B cell (primary cell): Measurements from ENCODE around the gene TCF12. TPM values are rescaled to one million over a fixed set of nuclear protein-coding genes. Genes with fewer than 3 reads are reported as not detected.

Experiments
- ATAC-seq: fragments of 200-7000 bp; cut with Tn5 transposase; one replicate; pipeline ENCODE4 v1.10.0; 2021; ENCODE audit warnings: low read depth, mild to moderate bottlenecking, moderate number of reproducible peaks, moderate library complexity
- CTCF ChIA-PET: fragments of 350-600 bp; sonication (Branson Sonifier 250); formaldehyde crosslinking; loops from one replicate; lab custom pipeline; 2021; ENCODE audit warnings: antibody characterized with exemption, inconsistent platforms; lab: Charles Lee
- POLR2A ChIA-PET: fragments of 350-600 bp; sonication (Branson Sonifier 250); formaldehyde crosslinking; loops from one replicate; lab custom pipeline; 2021; ENCODE audit warnings: antibody characterized with exemption; lab: Charles Lee
- DNase-seq: peaks from one replicate; pipeline ENCODE4 v3.0.0; 2013
- H2AFZ ChIP-seq: 2 replicates; pipeline ENCODE4 v1.6.1; 2012; ENCODE audit warnings: mild to moderate bottlenecking, low read depth, low read length; ENCODE audit not compliant: insufficient read depth, poor library complexity, severe bottlenecking
- H3K27ac ChIP-seq, 2 donors: 1 replicate in 1 of 2; 2 replicates in 1 of 2; pipeline ENCODE4 v1.5.1; 2012 to 2013; ENCODE audit warnings: low read length in 2 of 2, mild to moderate bottlenecking in 2 of 2, moderate library complexity in 1 of 2
- H3K27me3 ChIP-seq, 4 experiments: fragments of 200-600 bp in 1 of 4; sonication (generic) in 1 of 4; replicated peaks in 1 of 4; 1 replicate in 2 of 4; 2 replicates in 2 of 4; pipeline versions ENCODE4 v1.6.1 to v1.7.0; 2013 to 2016; ENCODE audit warnings: low read length in 3 of 4, mild to moderate bottlenecking in 2 of 4, mixed read lengths in 1 of 4, moderate library complexity in 1 of 4; ENCODE audit not compliant: insufficient read depth in 4 of 4, control insufficient read depth in 3 of 4; ENCODE audit errors: control extremely low read depth in 1 of 4
- H3K36me3 ChIP-seq, 2 experiments: replicated peaks in 1 of 2; 1 replicate in 1 of 2; 2 replicates in 1 of 2; pipeline versions ENCODE4 v1.6.1 to v1.7.1; 2013; ENCODE audit warnings: low read length in 1 of 2; ENCODE audit not compliant: insufficient read depth in 2 of 2, control insufficient read depth in 1 of 2; ENCODE audit errors: control extremely low read depth in 1 of 2, extremely low read depth in 1 of 2
- H3K4me1 ChIP-seq, 2 donors: fragments of 200-600 bp in 1 of 2; sonication (generic) in 1 of 2; 1 replicate in 1 of 2; 2 replicates in 1 of 2; pipeline versions ENCODE4 v1.5.1 to v1.6.1; 2013 to 2017; ENCODE audit warnings: low read length in 2 of 2; ENCODE audit not compliant: control insufficient read depth in 2 of 2, insufficient read depth in 2 of 2
- H3K4me2 ChIP-seq: replicated peaks from 2 replicates; pipeline ENCODE3; 2012; ENCODE audit warnings: mild to moderate bottlenecking, low read depth, low read length; ENCODE audit not compliant: poor library complexity, severe bottlenecking
- H3K4me3 ChIP-seq, 5 experiments: fragments of 200-600 bp in 1 of 5; sonication (generic) in 1 of 5; 1 replicate in 3 of 5; 2 replicates in 2 of 5; pipeline versions ENCODE4 v1.5.1 to v1.7.0; 2011 to 2016; ENCODE audit warnings: low read length in 4 of 5, mild to moderate bottlenecking in 4 of 5, low read depth in 2 of 5, control low read depth in 1 of 5, moderate library complexity in 1 of 5; ENCODE audit not compliant: insufficient read depth in 1 of 5; ENCODE audit errors: control extremely low read depth in 1 of 5, extremely low read depth in 1 of 5
- H3K79me2 ChIP-seq: fragments of 200-600 bp; sonication (generic); one replicate; pipeline ENCODE4 v1.6.0; 2016; ENCODE audit warnings: low read length; ENCODE audit not compliant: control insufficient read depth, insufficient read depth
- H3K9ac ChIP-seq: fragments of 200-600 bp; sonication (generic); 2 replicates; pipeline ENCODE4 v1.6.1; 2017; ENCODE audit warnings: mild to moderate bottlenecking, low read length, moderate library complexity
- H3K9me3 ChIP-seq, 3 donors: one replicate each; pipeline versions ENCODE4 v1.6.1 to v1.7.1; 2013; ENCODE audit warnings: low read length in 2 of 3; ENCODE audit not compliant: control insufficient read depth in 2 of 3, insufficient read depth in 1 of 3; ENCODE audit errors: control extremely low read depth in 1 of 3
- H4K20me1 ChIP-seq: 2 replicates; pipeline ENCODE4 v1.6.0; 2012; ENCODE audit warnings: mild to moderate bottlenecking, low read length; ENCODE audit not compliant: insufficient read depth, control insufficient read depth, poor library complexity, severe bottlenecking
- H3K27ac Mint-ChIP-seq: one replicate; pipeline ENCODE4 v1.8.0; 2021; ENCODE audit warnings: mixed read lengths
- H3K27me3 Mint-ChIP-seq: one replicate; pipeline ENCODE4 v1.8.0; 2021; ENCODE audit warnings: mixed read lengths
- H3K4me1 Mint-ChIP-seq: one replicate; pipeline ENCODE4 v1.8.0; 2021; ENCODE audit warnings: mixed read lengths
- H3K4me3 Mint-ChIP-seq: one replicate; pipeline ENCODE4 v1.8.0; 2021; ENCODE audit warnings: mixed read lengths
- H3K9me3 Mint-ChIP-seq: one replicate; pipeline ENCODE4 v1.8.0; 2022; ENCODE audit warnings: mixed read lengths; ENCODE audit not compliant: insufficient read depth
- EZH2 ChIP-seq: IDR thresholded peaks from 2 replicates; pipeline ENCODE4 v1.6.1; 2012; ENCODE audit warnings: borderline replicate concordance, low read depth, mild to moderate bottlenecking, moderate library complexity, low read length; ENCODE audit not compliant: insufficient read depth, poor library complexity, severe bottlenecking
- WGBS: methylation state at CpG from one replicate; pipeline ENCODE4 v1.1.5; 2013; ENCODE audit warnings: missing lambda C conversion rate; ENCODE audit not compliant: insufficient coverage; 5-methylcytosine and 5-hydroxymethylcytosine counted together
- intact Hi-C: fragments of 100-400 bp; cut with micrococcal nuclease; formaldehyde crosslinking; loops from one replicate; pipeline ENCODE4 v1.10.0; 2022
- polyA plus RNA-seq: library from polyadenylated mRNA; depleted of rRNA; stranded (reverse); fragments of >200 nt; gene quantifications from 2 replicates; pipeline ENCODE4 v1.2.3, GENCODE V29; 2012
- total RNA-seq, 2 donors: library from RNA; stranded (reverse); fragments of 120-200 nt in 1 of 2; gene quantifications; 1 replicate in 1 of 2; 2 replicates in 1 of 2; pipeline versions ENCODE4 v1.2.3 to v1.2.4, GENCODE V29; 2013 to 2022
- TF ChIP-seq, protein P1 (sequence below): fragments of 200-600 bp; IDR thresholded peaks from one replicate; pipeline ENCODE4 v1.8.0; 2022; ENCODE audit warnings: antibody characterized with exemption, mild to moderate bottlenecking

Gene TCF12
- total and polyA plus RNA-seq, 2 donors (not counting 1 experiment from before 2014, with no cell fraction given) = 27.1 to 131 TPM

GRCh38 chr15:57085267-57085666 is 166.8 kb downstream of the TCF12 start:
- peaks cover 2 to 3% of the 10 kb centered on the region in 2 donors for H3K4me1 ChIP-seq

GRCh38 chr15:57086857-57087427 is 168.5 kb downstream of the TCF12 start:
- no peaks in the 10 kb centered on the region for H3K9me3 ChIP-seq
- H3K4me3 ChIP-seq = no peak overlapping the region
- H3K79me2 ChIP-seq = peaks cover 10% of the 10 kb centered on the region
- H3K4me1 ChIP-seq = no peaks in the 10 kb centered on the region
- H3K27me3 ChIP-seq = no peaks in the 10 kb centered on the region
- ChIA-PET CTCF (no interaction called here), POLR2A (no interaction called here)
- H4K20me1 ChIP-seq = peaks cover 13% of the 10 kb centered on the region
- no peak overlapping the region for H3K9ac ChIP-seq
- H3K27ac ChIP-seq = no peak overlapping the region
- H3K27me3 Mint-ChIP-seq = no peaks in the 10 kb centered on the region
- no peak overlapping the region for H3K4me3 Mint-ChIP-seq
- WGBS = 100% methylated on average over 2 of the region's 4 CpGs
- no peaks in the 10 kb centered on the region for H3K9me3 Mint-ChIP-seq
- intact Hi-C loops = no loop called here
- DNase-seq = no peak
- H3K36me3 ChIP-seq = no peaks in the 10 kb centered on the region
- no peak for TF ChIP-seq EZH2
- TF ChIP-seq, protein P1, sequence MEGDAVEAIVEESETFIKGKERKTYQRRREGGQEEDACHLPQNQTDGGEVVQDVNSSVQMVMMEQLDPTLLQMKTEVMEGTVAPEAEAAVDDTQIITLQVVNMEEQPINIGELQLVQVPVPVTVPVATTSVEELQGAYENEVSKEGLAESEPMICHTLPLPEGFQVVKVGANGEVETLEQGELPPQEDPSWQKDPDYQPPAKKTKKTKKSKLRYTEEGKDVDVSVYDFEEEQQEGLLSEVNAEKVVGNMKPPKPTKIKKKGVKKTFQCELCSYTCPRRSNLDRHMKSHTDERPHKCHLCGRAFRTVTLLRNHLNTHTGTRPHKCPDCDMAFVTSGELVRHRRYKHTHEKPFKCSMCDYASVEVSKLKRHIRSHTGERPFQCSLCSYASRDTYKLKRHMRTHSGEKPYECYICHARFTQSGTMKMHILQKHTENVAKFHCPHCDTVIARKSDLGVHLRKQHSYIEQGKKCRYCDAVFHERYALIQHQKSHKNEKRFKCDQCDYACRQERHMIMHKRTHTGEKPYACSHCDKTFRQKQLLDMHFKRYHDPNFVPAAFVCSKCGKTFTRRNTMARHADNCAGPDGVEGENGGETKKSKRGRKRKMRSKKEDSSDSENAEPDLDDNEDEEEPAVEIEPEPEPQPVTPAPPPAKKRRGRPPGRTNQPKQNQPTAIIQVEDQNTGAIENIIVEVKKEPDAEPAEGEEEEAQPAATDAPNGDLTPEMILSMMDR = no peak
- H3K4me2 ChIP-seq = no peak overlapping the region
- H3K4me1 Mint-ChIP-seq = peaks cover 14% of the 10 kb centered on the region
- H2AFZ ChIP-seq = no peak overlapping the region
- no peak for ATAC-seq
- no peak overlapping the region for H3K27ac Mint-ChIP-seq

More at GRCh38 chr15:57085267-57085666, 166.8 kb downstream of the TCF12 start:
- no peaks in the 10 kb centered on the region for H3K27me3 ChIP-seq
- Mint-ChIP-seq H3K4me3 (no peak overlapping the region), H3K4me1 (peaks cover 13% of the 10 kb centered on the region), H3K9me3 (no peaks in the 10 kb centered on the region), H3K27me3 (no peaks in the 10 kb centered on the region), H3K27ac (no peak overlapping the region)
- TF ChIP-seq EZH2 = no peak
- TF ChIP-seq, protein P1 = no peak
- CTCF ChIA-PET = no interaction called here
- DNase-seq (no peak), ATAC-seq (no peak)
- no peak overlapping the region for H3K27ac ChIP-seq
- H3K79me2 ChIP-seq = peaks cover 23% of the 10 kb centered on the region
- H3K9ac ChIP-seq = no peak overlapping the region
- H3K4me3 ChIP-seq = no peak overlapping the region
- no peak overlapping the region for H2AFZ ChIP-seq
- H3K36me3 ChIP-seq = no peaks in the 10 kb centered on the region
- no peaks in the 10 kb centered on the region for H3K9me3 ChIP-seq
- no peak overlapping the region for H3K4me2 ChIP-seq
- POLR2A ChIA-PET = no interaction called here
- no CpG with 5 or more reads among the region's 4 CpGs for WGBS
- H4K20me1 ChIP-seq = peaks cover 17% of the 10 kb centered on the region
- intact Hi-C loops = no loop called here
